ENCODE results near the gene MXRA7. TPM values are rescaled to one million over a fixed set of nuclear protein-coding genes. Genes with fewer than 3 reads are reported as not detected.

Gene MXRA7
- total and polyA plus RNA-seq, 2 donors (not counting 1 experiment from before 2014, with no cell fraction given): 5.5 to 16.1 TPM

- no peak for TF ChIP-seq EZH2 (IDR thresholded peaks at IDR 0.05; ENCODE audit: borderline replicate concordance, insufficient read depth, low read depth, low read length, poor library complexity, severe bottlenecking)
- TF ChIP-seq CTCF (IDR thresholded peaks at IDR 0.05): no peak
Measured at GRCh38 chr17:76744747-76745146, 34.0 kb upstream of the MXRA7 start.

DNA sequence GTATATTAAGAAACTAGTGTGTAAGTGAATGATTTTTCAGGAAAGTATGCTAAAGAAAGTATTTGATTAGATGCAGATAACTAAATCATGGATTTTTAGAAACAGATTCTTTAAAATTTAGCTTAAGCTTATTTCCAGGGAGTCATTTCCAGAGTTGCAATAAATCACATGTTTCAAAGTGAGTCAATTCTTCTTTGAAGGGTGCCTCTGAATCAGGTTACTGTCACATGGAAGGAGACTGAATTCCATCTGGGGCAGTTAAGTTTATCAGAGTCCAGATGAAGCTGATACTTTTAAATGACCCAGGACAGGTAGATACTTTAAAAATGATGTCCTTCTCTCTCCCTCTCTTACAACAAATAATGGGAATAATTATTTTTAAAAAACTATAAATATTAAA lies 32.2 kb upstream of the MXRA7 start:
- Mint-ChIP-seq H3K27me3 (no peaks in the 10 kb centered on the region), H3K4me3 (no peak overlapping the region), H3K4me1 (peaks cover 17% of the 10 kb centered on the region), H3K27ac (no peak overlapping the region), H3K9me3 (ENCODE audit: insufficient read depth) (no peaks in the 10 kb centered on the region)
- Histone ChIP-seq H3K9ac (ENCODE audit: low read length) (no peak overlapping the region), H3K27ac (ENCODE audit: low read length in 2 of 2) (no peak overlapping the region), H2AFZ (ENCODE audit: insufficient read depth, low read depth, low read length, poor library complexity, severe bottlenecking) (no peak overlapping the region), H3K79me2 (ENCODE audit: control insufficient read depth, insufficient read depth, low read length) (peaks cover 37% of the 10 kb centered on the region), H4K20me1 (ENCODE audit: control insufficient read depth, insufficient read depth, low read length, poor library complexity, severe bottlenecking) (no peaks in the 10 kb centered on the region), H3K4me1 (ENCODE audit: control insufficient read depth in 2 of 2, insufficient read depth in 2 of 2, low read length in 2 of 2) (peaks cover 10% of the 10 kb centered on the region in 2 donors), H3K27me3 (replicated peaks in 1 of 4; ENCODE audit: control extremely low read depth in 1 of 4, control insufficient read depth in 3 of 4, insufficient read depth in 4 of 4, low read length in 3 of 4) (no peaks in the 10 kb centered on the region), H3K4me3 (ENCODE audit: control extremely low read depth in 1 of 5, extremely low read depth in 1 of 5, insufficient read depth in 1 of 5, low read depth in 2 of 5, low read length in 4 of 5) (no peak overlapping the region), H3K4me2 (replicated peaks; ENCODE audit: low read depth, low read length, poor library complexity, severe bottlenecking) (no peak overlapping the region), H3K9me3 (ENCODE audit: control extremely low read depth in 1 of 3, control insufficient read depth in 2 of 3, insufficient read depth in 1 of 3, low read length in 2 of 3) (no peaks in the 10 kb centered on the region), H3K36me3 (replicated peaks in 1 of 2; ENCODE audit: control extremely low read depth in 1 of 2, control insufficient read depth in 1 of 2, extremely low read depth in 1 of 2, insufficient read depth in 2 of 2, low read length in 1 of 2) (peaks cover 18 to 40% of the 10 kb centered on the region in 2 experiments)
- CTCF ChIA-PET: interaction anchor here (0.6 to 0.9 kb wide), 3 partner anchors 41 to 885 kb away, joined by 3 to 4 read pairs (median 3); no protein-coding TSS in a partner anchor
- ATAC-seq (ENCODE audit: low read depth) (no peak), DNase-seq (no peak)
- intact Hi-C loops (cut with micrococcal nuclease): no loop called here
- POLR2A ChIA-PET: no interaction called here
- no peak for TF ChIP-seq EZH2 (IDR thresholded peaks at IDR 0.05; ENCODE audit: borderline replicate concordance, insufficient read depth, low read depth, low read length, poor library complexity, severe bottlenecking)
- TF ChIP-seq CTCF (IDR thresholded peaks at IDR 0.05): no peak

More at GRCh38 chr17:76744747-76745146, 34.0 kb upstream of the MXRA7 start:
- H4K20me1 ChIP-seq (ENCODE audit: control insufficient read depth, insufficient read depth, low read length, poor library complexity, severe bottlenecking): no peaks in the 10 kb centered on the region
- H3K27me3 ChIP-seq (replicated peaks in 1 of 4; ENCODE audit: control extremely low read depth in 1 of 4, control insufficient read depth in 3 of 4, insufficient read depth in 4 of 4, low read length in 3 of 4): no peaks in the 10 kb centered on the region
- H3K4me3 ChIP-seq (ENCODE audit: control extremely low read depth in 1 of 5, extremely low read depth in 1 of 5, insufficient read depth in 1 of 5, low read depth in 2 of 5, low read length in 4 of 5): no peak overlapping the region
- peaks cover 4% of the 10 kb centered on the region for H3K4me1 Mint-ChIP-seq
- no peak overlapping the region for H3K4me2 ChIP-seq (replicated peaks; ENCODE audit: low read depth, low read length, poor library complexity, severe bottlenecking)
- peaks cover 18 to 40% of the 10 kb centered on the region in 2 experiments for H3K36me3 ChIP-seq (replicated peaks in 1 of 2; ENCODE audit: control extremely low read depth in 1 of 2, control insufficient read depth in 1 of 2, extremely low read depth in 1 of 2, insufficient read depth in 2 of 2, low read length in 1 of 2)
- ChIA-PET CTCF (no interaction called here), POLR2A (no interaction called here)
- no peak overlapping the region for H3K27ac ChIP-seq (ENCODE audit: low read length in 2 of 2)
- no peak overlapping the region for H3K9ac ChIP-seq (ENCODE audit: low read length)
- H3K27me3 Mint-ChIP-seq: no peaks in the 10 kb centered on the region
- H3K79me2 ChIP-seq (ENCODE audit: control insufficient read depth, insufficient read depth, low read length): peaks cover 21% of the 10 kb centered on the region
- no peak for DNase-seq
- no peak overlapping the region for H3K4me3 Mint-ChIP-seq
- H3K4me1 ChIP-seq (ENCODE audit: control insufficient read depth in 2 of 2, insufficient read depth in 2 of 2, low read length in 2 of 2): no peaks in the 10 kb centered on the region
- no peak for ATAC-seq (ENCODE audit: low read depth)
- intact Hi-C loops (cut with micrococcal nuclease): no loop called here
- H2AFZ ChIP-seq (ENCODE audit: insufficient read depth, low read depth, low read length, poor library complexity, severe bottlenecking): no peak overlapping the region
- H3K9me3 Mint-ChIP-seq (ENCODE audit: insufficient read depth): no peaks in the 10 kb centered on the region
- no CpG with 5 or more reads among the region's 2 CpGs for WGBS (ENCODE audit: insufficient coverage)
- H3K27ac Mint-ChIP-seq: no peak overlapping the region
- no peaks in the 10 kb centered on the region for H3K9me3 ChIP-seq (ENCODE audit: control extremely low read depth in 1 of 3, control insufficient read depth in 2 of 3, insufficient read depth in 1 of 3, low read length in 2 of 3)

Data from B cell (primary cell).